H4 (cell line): ENCODE data around the gene OR52E5. TPM values are rescaled to one million over a fixed set of nuclear protein-coding genes. Genes with fewer than 3 reads are reported as not detected.

Experiments used
- DNase-seq: peaks from one replicate; pipeline ENCODE4 v3.0.0-alpha.2; 2015; ENCODE audit warnings: low spot score
- total RNA-seq: library from RNA; depleted of rRNA; stranded (reverse); fragments of >200 nt; shearing (Covaris generic); gene quantifications from 2 replicates; pipeline ENCODE4 v1.2.3, GENCODE V29; 2014; rRNA removed

OR52E5 gene
- total RNA-seq, 1 experiment from 2014 or later = not detected

- no peak for DNase-seq
Measured at GRCh38 chr11:5933116-5933515, 40.1 kb downstream of the OR52E5 start.

GRCh38 chr11:5937868-5938602, 45.0 kb downstream of the OR52E5 start:
- no peak for DNase-seq

GRCh38 chr11:5938603-5938965, 45.6 kb downstream of the OR52E5 start:
- DNase-seq = no peak

- DNase-seq = no peak
Measured at GRCh38 chr11:5940748-5941147, 47.7 kb downstream of the OR52E5 start.

- DNase-seq = no peak
Measured at GRCh38 chr11:5941951-5942350, 48.9 kb downstream of the OR52E5 start, which contains the start of gene OR56A3. OR56A3 (plus strand) TSS chr11:5942251; CDS start chr11:5947347, 5,096 bp downstream.

Other genes with a start within 250 kb of the OR52E5 start
- 36.5 and 38.1 TPM in 2 replicates for gene TRIM5, start 208.1 kb upstream of the OR52E5 start, total RNA-seq
- 62.8 and 69.6 TPM in 2 replicates for gene TRIM22, start 203.4 kb upstream of the OR52E5 start, total RNA-seq
- gene OR56B1, start 156.8 kb upstream of the OR52E5 start, total RNA-seq = not detected in 2 replicates
- gene OR52N4, start 139.0 kb upstream of the OR52E5 start, total RNA-seq = not detected in 2 replicates
- not detected in 2 replicates for gene OR52N5, start 109.9 kb upstream of the OR52E5 start, total RNA-seq
- not detected in 2 replicates for gene OR52N1, start 101.9 kb upstream of the OR52E5 start, total RNA-seq
- gene OR52N2, start 84.3 kb upstream of the OR52E5 start, total RNA-seq = not detected in 2 replicates
- gene OR52E6, start 51.3 kb upstream of the OR52E5 start, total RNA-seq = not detected in 2 replicates
- not detected in 2 replicates for gene OR52E8, start 35.5 kb upstream of the OR52E5 start, total RNA-seq
- not detected in 2 replicates for gene OR52E4, start 12.6 kb upstream of the OR52E5 start, total RNA-seq
- gene OR56A3, start 49.0 kb downstream of the OR52E5 start, total RNA-seq = not detected in 2 replicates
- gene OR56A5, start 75.3 kb downstream of the OR52E5 start, total RNA-seq = not detected in 2 replicates
- gene OR52L1, start 93.8 kb downstream of the OR52E5 start, total RNA-seq = not detected in 2 replicates
- not detected in 2 replicates for gene OR56A4, start 113.7 kb downstream of the OR52E5 start, total RNA-seq
- gene OR56A1, start 137.6 kb downstream of the OR52E5 start, total RNA-seq = 0.04 TPM in 1 of 2 replicates, not detected in the other
- gene OR56B4, start 214.5 kb downstream of the OR52E5 start, total RNA-seq = not detected in 2 replicates